BLaER1 (cell line): ENCODE data around the gene WNT5A.

Source experiments
- H3K27ac ChIP-seq: shearing (Covaris generic); formaldehyde crosslinking; 2 replicates; pipeline ENCODE4 v1.8.1; 2022
- H3K27me3 ChIP-seq: shearing (Covaris generic); formaldehyde crosslinking; 2 replicates; pipeline ENCODE4 v1.8.1; 2022
- H3K36me3 ChIP-seq: shearing (Covaris generic); formaldehyde crosslinking; 2 replicates; pipeline ENCODE4 v1.8.1; 2022
- H3K4me1 ChIP-seq: shearing (Covaris generic); formaldehyde crosslinking; 2 replicates; pipeline ENCODE4 v1.8.1; 2022
- H3K4me2 ChIP-seq: shearing (Covaris generic); formaldehyde crosslinking; 2 replicates; pipeline ENCODE4 v1.8.1; 2022
- H3K4me3 ChIP-seq: shearing (Covaris generic); formaldehyde crosslinking; 2 replicates; pipeline ENCODE4 v1.8.1; 2022
- H3K9ac ChIP-seq: shearing (Covaris generic); formaldehyde crosslinking; 2 replicates; pipeline ENCODE4 v1.8.1; 2022
- H3K9me3 ChIP-seq: shearing (Covaris generic); formaldehyde crosslinking; 2 replicates; pipeline ENCODE4 v1.8.1; 2022
- H4K20me1 ChIP-seq: shearing (Covaris generic); formaldehyde crosslinking; 2 replicates; pipeline ENCODE4 v1.8.1; 2022
- Cebpa-rat ChIP-seq: shearing (Covaris generic); IDR thresholded peaks from 2 replicates; pipeline ENCODE4 v1.8.1; 2022

Gene WNT5A

GRCh38 chr3:55490276-55490913, 3.3 kb upstream of the WNT5A start:
- H3K4me2 ChIP-seq = no peak overlapping the region
- no peak for TF ChIP-seq Cebpa-rat
- peaks cover 53% of the 10 kb centered on the region for H3K27me3 ChIP-seq

DNA sequence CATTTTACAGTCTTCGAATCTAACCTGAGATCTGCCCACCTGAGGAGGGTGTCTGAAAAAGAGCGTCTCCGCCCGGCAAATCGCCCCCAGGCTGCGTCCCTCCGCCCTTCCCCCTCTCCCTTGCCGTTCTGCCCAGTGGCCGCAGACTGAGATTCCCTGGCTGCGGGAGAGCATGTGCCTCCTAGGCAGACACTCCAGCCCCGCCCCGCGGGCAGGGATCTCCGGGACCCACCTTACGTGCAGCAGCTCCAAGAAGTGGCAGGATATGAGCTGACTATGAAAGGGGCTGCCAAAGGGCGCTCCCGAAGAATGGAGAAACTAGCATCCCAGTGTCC, 2.7 kb upstream of the WNT5A start:
- peaks cover 60% of the 10 kb centered on the region for H3K27me3 ChIP-seq
- no peaks in the 10 kb centered on the region for H3K36me3 ChIP-seq
- H3K4me2 ChIP-seq = no peak overlapping the region
- no peaks in the 10 kb centered on the region for H3K4me1 ChIP-seq
- H3K9me3 ChIP-seq = peaks cover 27% of the 10 kb centered on the region
- H3K9ac ChIP-seq = no peak overlapping the region
- H3K27ac ChIP-seq = no peak overlapping the region
- no peak overlapping the region for H3K4me3 ChIP-seq
- peaks cover 24% of the 10 kb centered on the region; the same call in 1 of the 2 replicates for H4K20me1 ChIP-seq
- no peak for TF ChIP-seq Cebpa-rat

More at GRCh38 chr3:55490276-55490913, 3.3 kb upstream of the WNT5A start:
- Histone ChIP-seq H3K36me3 (no peaks in the 10 kb centered on the region), H3K9me3 (peaks cover 27% of the 10 kb centered on the region), H3K4me1 (no peaks in the 10 kb centered on the region), H4K20me1 (peaks cover 23% of the 10 kb centered on the region; the same call in 1 of the 2 replicates), H3K27ac (no peak overlapping the region), H3K9ac (no peak overlapping the region), H3K4me3 (no peak overlapping the region)

GRCh38 chr3:55488398-55489055, 1.4 kb upstream of the WNT5A start:
- H3K27ac ChIP-seq = no peak overlapping the region

DNA sequence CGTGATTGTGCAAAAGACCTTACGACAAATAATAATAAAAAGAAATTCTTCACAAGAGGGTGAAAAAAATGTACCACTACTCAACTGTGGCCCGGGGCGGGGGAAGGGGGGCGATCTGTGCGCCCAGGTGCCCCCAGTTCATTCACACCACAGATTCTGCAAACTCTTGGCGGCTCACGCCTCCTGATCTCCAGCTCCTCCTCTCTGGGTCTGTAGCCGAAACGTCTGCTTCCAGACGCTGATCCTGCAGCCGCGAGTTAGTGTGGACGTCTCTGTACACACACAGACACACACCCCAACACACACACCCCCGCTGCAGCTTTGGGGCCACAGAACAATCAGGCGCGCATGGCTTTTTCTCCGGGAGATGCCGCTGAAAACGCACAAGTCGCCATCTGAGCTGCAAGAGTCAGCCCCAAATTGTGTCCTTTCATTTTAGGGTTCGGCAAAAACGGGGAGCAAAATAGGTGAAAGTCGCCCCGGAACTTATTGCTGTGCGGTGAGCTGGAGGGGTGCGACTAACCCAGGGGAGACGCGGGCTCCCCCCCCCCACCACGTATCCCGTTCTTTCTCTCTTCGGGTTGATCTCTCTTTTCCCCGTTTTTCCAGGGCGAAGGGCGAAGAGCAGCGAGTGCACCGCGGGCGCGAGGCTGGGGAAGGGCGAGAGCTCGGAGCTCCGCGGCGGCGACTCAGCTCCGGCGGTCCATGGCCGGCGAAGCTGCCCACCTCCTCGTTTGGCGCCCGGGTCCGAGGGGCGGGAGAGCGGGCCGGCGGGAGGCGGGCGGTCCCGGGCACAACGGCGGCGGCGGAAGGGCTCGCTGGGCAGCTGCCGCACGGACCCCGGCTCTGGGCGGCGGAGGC, 505 bp upstream of the WNT5A start:
- Histone ChIP-seq H3K27ac (no peak overlapping the region), H3K4me2 (no peak overlapping the region; the same call in 1 of the 2 replicates), H3K4me3 (peak overlapping the region; percentile 41; the same call in 1 of the 2 replicates), H3K9me3 (peaks cover 38% of the 10 kb centered on the region), H3K4me1 (no peaks in the 10 kb centered on the region), H3K36me3 (no peaks in the 10 kb centered on the region), H4K20me1 (peaks cover 32% of the 10 kb centered on the region; the same call in 1 of the 2 replicates), H3K9ac (no peak overlapping the region), H3K27me3 (peaks cover 81% of the 10 kb centered on the region)
- TF ChIP-seq Cebpa-rat = no peak

More at GRCh38 chr3:55488398-55489055, 1.4 kb upstream of the WNT5A start:
- no peaks in the 10 kb centered on the region for H3K4me1 ChIP-seq
- H4K20me1 ChIP-seq = peaks cover 31% of the 10 kb centered on the region; the same call in 1 of the 2 replicates
- no peak overlapping the region for H3K4me2 ChIP-seq
- no peak overlapping the region for H3K9ac ChIP-seq
- peaks cover 72% of the 10 kb centered on the region for H3K27me3 ChIP-seq
- no peaks in the 10 kb centered on the region for H3K36me3 ChIP-seq
- H3K4me3 ChIP-seq = no peak overlapping the region
- TF ChIP-seq Cebpa-rat = no peak
- H3K9me3 ChIP-seq = peaks cover 30% of the 10 kb centered on the region

DNA sequence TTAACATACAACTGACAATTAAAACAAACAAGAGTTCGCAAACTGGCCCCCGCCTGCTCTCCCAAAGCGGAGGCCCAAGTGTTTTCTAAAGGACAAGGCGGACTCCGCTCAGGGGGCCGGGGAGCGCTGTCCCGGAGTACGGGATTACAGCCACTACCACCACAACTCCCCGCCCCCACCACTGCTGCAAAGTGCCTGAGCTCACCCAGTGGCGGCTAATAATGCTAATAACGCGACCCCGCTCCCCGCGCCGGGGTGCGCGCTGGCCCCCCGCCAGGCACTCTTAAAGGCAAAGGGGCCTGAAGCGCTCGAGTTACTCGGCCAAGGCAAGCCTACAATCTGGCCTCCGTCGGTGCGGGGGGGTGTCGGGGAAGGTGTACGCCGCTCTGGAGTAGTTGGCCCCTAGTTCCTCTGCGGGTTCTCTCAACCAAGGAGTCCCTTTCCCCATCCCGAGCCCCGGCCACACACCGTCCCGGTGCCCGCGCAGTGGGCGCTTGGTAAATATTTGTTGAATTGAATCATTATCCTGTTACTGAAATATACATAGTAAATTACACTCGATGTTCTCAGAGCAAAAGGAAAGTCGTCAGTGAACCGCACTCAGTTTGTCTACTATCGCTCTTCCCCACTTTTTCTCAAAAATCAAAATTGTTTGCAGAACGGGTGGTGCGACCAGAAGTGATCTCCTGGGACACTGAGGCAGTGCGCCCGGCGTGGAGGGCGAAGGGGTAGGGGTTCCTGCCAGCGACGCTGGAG, 827 bp downstream of the WNT5A start:
- peak overlapping the region; percentile 49 for H3K4me2 ChIP-seq
- no peak overlapping the region for H3K9ac ChIP-seq
- TF ChIP-seq Cebpa-rat = no peak
- peaks cover 50% of the 10 kb centered on the region for H3K9me3 ChIP-seq
- H3K36me3 ChIP-seq = no peaks in the 10 kb centered on the region
- H4K20me1 ChIP-seq = peaks cover 39% of the 10 kb centered on the region; the same call in 1 of the 2 replicates
- peaks cover 95% of the 10 kb centered on the region for H3K27me3 ChIP-seq
- no peaks in the 10 kb centered on the region for H3K4me1 ChIP-seq
- H3K4me3 ChIP-seq = peak overlapping the region; percentile 41; the same call in 1 of the 2 replicates
- H3K27ac ChIP-seq = no peak overlapping the region

DNA sequence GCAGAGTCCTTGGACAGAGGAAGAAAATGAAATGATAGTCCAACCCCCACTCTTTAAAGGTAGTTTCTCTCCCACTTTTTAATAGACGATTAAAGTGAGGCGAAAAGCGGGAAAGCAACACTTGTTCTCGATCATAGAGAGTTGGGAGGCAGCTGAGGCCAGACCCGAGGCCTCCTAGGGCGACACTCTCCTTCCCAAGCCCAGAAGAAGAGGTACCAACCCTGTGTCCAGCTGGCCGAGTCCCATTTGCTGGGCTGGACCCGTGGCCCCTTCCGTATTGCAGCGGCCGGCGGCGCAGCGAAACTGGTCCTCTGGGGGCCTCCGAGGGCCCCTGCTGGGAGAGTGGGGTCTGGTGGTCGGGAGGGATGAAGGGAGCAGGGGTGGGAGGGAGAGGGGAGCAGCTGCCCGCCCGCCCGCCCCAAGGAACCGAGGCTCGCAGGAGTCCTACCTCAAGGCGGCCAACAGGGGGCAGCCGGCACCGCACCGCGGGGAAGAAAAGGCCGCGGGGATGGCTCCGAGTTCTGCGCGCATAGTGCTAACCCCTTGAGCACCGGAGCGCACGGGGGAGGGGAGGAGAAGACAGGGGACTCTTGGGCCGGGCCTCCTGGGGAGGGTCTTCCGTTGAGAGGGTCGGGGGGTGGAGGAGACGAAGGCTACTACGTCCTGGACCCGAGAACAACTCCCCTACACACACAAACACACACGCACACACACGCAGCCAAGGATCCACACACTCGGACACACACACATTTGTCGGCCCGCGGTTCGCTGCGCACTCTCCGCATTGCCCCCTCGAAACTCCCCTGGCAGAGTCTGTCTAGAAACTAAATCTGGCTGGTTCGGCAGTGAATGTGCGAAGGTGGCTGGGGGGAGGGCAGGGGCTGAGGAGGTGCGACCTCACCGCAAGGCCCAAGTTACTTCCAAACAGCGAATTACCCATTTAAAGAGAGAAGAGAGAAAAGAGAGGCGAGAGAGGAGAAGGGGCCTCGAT, 2.0 kb downstream of the WNT5A start:
- Histone ChIP-seq H3K27me3 (peaks cover 100% of the 10 kb centered on the region), H3K36me3 (no peaks in the 10 kb centered on the region), H3K4me1 (no peaks in the 10 kb centered on the region), H3K4me3 (no peak overlapping the region), H3K27ac (no peak overlapping the region), H3K4me2 (no peak overlapping the region), H3K9me3 (peaks cover 50% of the 10 kb centered on the region), H3K9ac (no peak overlapping the region), H4K20me1 (peaks cover 39% of the 10 kb centered on the region; the same call in 1 of the 2 replicates)
- no peak for TF ChIP-seq Cebpa-rat

GRCh38 chr3:55484191-55484689, 2.9 kb downstream of the WNT5A start:
- H4K20me1 ChIP-seq = peaks cover 39% of the 10 kb centered on the region; the same call in 1 of the 2 replicates
- H3K4me2 ChIP-seq = no peak overlapping the region
- H3K27me3 ChIP-seq = peaks cover 98% of the 10 kb centered on the region
- TF ChIP-seq Cebpa-rat = no peak
- H3K4me1 ChIP-seq = no peaks in the 10 kb centered on the region
- no peak overlapping the region for H3K9ac ChIP-seq
- H3K9me3 ChIP-seq = peaks cover 50% of the 10 kb centered on the region
- no peak overlapping the region for H3K4me3 ChIP-seq
- H3K27ac ChIP-seq = no peak overlapping the region
- H3K36me3 ChIP-seq = no peaks in the 10 kb centered on the region
